ENCODE data around the gene IMMP2L.
"Not testable (repeated sequence)": the region's sequence is repeated elsewhere in the genome, so short reads cannot be mapped to it uniquely, and the experiment has no call there.

Gene IMMP2L

GRCh38 chr7:111501799-111502198 lies 60.5 kb downstream of the IMMP2L start:
- DNase-seq = not testable (repeated sequence)

GRCh38 chr7:111499027-111499426 lies 63.3 kb downstream of the IMMP2L start:
- no peak for DNase-seq

GRCh38 chr7:111498391-111499007 lies 63.8 kb downstream of the IMMP2L start:
- DNase-seq = no peak

- DNase-seq = no peak
Observed at GRCh38 chr7:111495173-111495810, 67.0 kb downstream of the IMMP2L start.

GRCh38 chr7:111492234-111492633 lies 70.1 kb downstream of the IMMP2L start:
- no peak for DNase-seq

- peak; percentile 26 to 58 for DNase-seq
Observed at GRCh38 chr7:111486472-111487142, 75.7 kb downstream of the IMMP2L start.

- no peak for DNase-seq
Observed at GRCh38 chr7:111485701-111486380, 76.5 kb downstream of the IMMP2L start.

- no peak for DNase-seq
Observed at GRCh38 chr7:111483078-111483477, 79.2 kb downstream of the IMMP2L start.

GRCh38 chr7:111477462-111478225 lies 84.6 kb downstream of the IMMP2L start:
- DNase-seq = no peak

- no peak for DNase-seq
Observed at GRCh38 chr7:111476586-111477293, 85.6 kb downstream of the IMMP2L start.

GRCh38 chr7:111475959-111476358 lies 86.3 kb downstream of the IMMP2L start:
- DNase-seq = no peak

GRCh38 chr7:111475419-111475748 lies 86.9 kb downstream of the IMMP2L start:
- no peak for DNase-seq

GRCh38 chr7:111474723-111475418 lies 87.4 kb downstream of the IMMP2L start:
- no peak for DNase-seq

- DNase-seq = no peak
Observed at GRCh38 chr7:111473449-111474198, 88.7 kb downstream of the IMMP2L start.

- no peak for DNase-seq
Observed at GRCh38 chr7:111470998-111471397, 91.3 kb downstream of the IMMP2L start.

- DNase-seq = not testable (repeated sequence)
Observed at GRCh38 chr7:111469894-111470293, 92.4 kb downstream of the IMMP2L start.

GRCh38 chr7:111465774-111466173 lies 96.5 kb downstream of the IMMP2L start:
- not testable (repeated sequence) for DNase-seq

- no peak for DNase-seq
Observed at GRCh38 chr7:111460695-111461094, 101.6 kb downstream of the IMMP2L start.

- no peak for DNase-seq
Observed at GRCh38 chr7:111459757-111460280, 102.5 kb downstream of the IMMP2L start.

- no peak for DNase-seq
Observed at GRCh38 chr7:111459065-111459756, 103.1 kb downstream of the IMMP2L start.
